ENCODE measurements around the gene H2BK1.

The H2BK1 gene

GRCh38 chr7:151172273-151173141 lies 37.8 kb downstream of the H2BK1 start:
- H3K4me3 ChIP-seq (ENCODE audit: low read length): no peak overlapping the region
- no peaks in the 10 kb centered on the region for H3K9me3 ChIP-seq (ENCODE audit: control insufficient read depth, insufficient read depth, low read length)
- H3F3A ChIP-seq (ENCODE audit: control insufficient read depth, insufficient read depth): no peaks in the 10 kb centered on the region
- peaks cover 24% of the 10 kb centered on the region for H3K27me3 ChIP-seq (ENCODE audit: control insufficient read depth, low read length)
- no peaks in the 10 kb centered on the region for H3K79me2 ChIP-seq (ENCODE audit: control insufficient read depth, low read length)
- H3K9me2 ChIP-seq (replicated peaks; ENCODE audit: control insufficient read depth, low read length): no peaks in the 10 kb centered on the region
- H3K27ac ChIP-seq (ENCODE audit: low read depth, low read length): no peak overlapping the region
- no peaks in the 10 kb centered on the region for H3K36me3 ChIP-seq (ENCODE audit: control insufficient read depth, low read length)
- H3K4me1 ChIP-seq (ENCODE audit: control insufficient read depth, low read length): no peaks in the 10 kb centered on the region
- TF ChIP-seq CTCF (IDR thresholded peaks at IDR 0.05; ENCODE audit: low read depth, low read length, poor library complexity, severe bottlenecking) (peak; percentile 100), EZH2phosphoT487 (IDR thresholded peaks at IDR 0.05; ENCODE audit: borderline replicate concordance, low read length) (no peak)
- no peaks in the 10 kb centered on the region for H4K20me1 ChIP-seq (ENCODE audit: control insufficient read depth, insufficient read depth, low read depth, low read length)
- H3K4me2 ChIP-seq (ENCODE audit: low read length): no peak overlapping the region

GRCh38 chr7:151168787-151169162 lies 41.5 kb downstream of the H2BK1 start:
- H3K4me3 ChIP-seq (ENCODE audit: low read length): no peak overlapping the region
- H3K9me3 ChIP-seq (ENCODE audit: control insufficient read depth, insufficient read depth, low read length): no peaks in the 10 kb centered on the region
- no peaks in the 10 kb centered on the region for H3F3A ChIP-seq (ENCODE audit: control insufficient read depth, insufficient read depth)
- H3K27ac ChIP-seq (ENCODE audit: low read depth, low read length): no peak overlapping the region
- no peaks in the 10 kb centered on the region for H3K36me3 ChIP-seq (ENCODE audit: control insufficient read depth, low read length)
- no peaks in the 10 kb centered on the region for H3K9me2 ChIP-seq (replicated peaks; ENCODE audit: control insufficient read depth, low read length)
- H3K4me2 ChIP-seq (ENCODE audit: low read length): no peak overlapping the region
- no peaks in the 10 kb centered on the region for H3K79me2 ChIP-seq (ENCODE audit: control insufficient read depth, low read length)
- peaks cover 49% of the 10 kb centered on the region for H3K27me3 ChIP-seq (ENCODE audit: control insufficient read depth, low read length)
- no peaks in the 10 kb centered on the region for H3K4me1 ChIP-seq (ENCODE audit: control insufficient read depth, low read length)
- H4K20me1 ChIP-seq (ENCODE audit: control insufficient read depth, insufficient read depth, low read depth, low read length): no peaks in the 10 kb centered on the region
- TF ChIP-seq CTCF (IDR thresholded peaks at IDR 0.05; ENCODE audit: low read depth, low read length, poor library complexity, severe bottlenecking) (no peak), EZH2phosphoT487 (IDR thresholded peaks at IDR 0.05; ENCODE audit: borderline replicate concordance, low read length) (no peak)

GRCh38 chr7:151168003-151168786 lies 42.1 kb downstream of the H2BK1 start:
- H3K4me2 ChIP-seq (ENCODE audit: low read length): no peak overlapping the region; the same call in 1 of the 2 replicates
- peaks cover 50% of the 10 kb centered on the region for H3K27me3 ChIP-seq (ENCODE audit: control insufficient read depth, low read length)
- no peaks in the 10 kb centered on the region for H3K79me2 ChIP-seq (ENCODE audit: control insufficient read depth, low read length)
- H3K27ac ChIP-seq (ENCODE audit: low read depth, low read length): no peak overlapping the region
- H4K20me1 ChIP-seq (ENCODE audit: control insufficient read depth, insufficient read depth, low read depth, low read length): no peaks in the 10 kb centered on the region
- TF ChIP-seq CTCF (IDR thresholded peaks at IDR 0.05; ENCODE audit: low read depth, low read length, poor library complexity, severe bottlenecking) (peak; percentile 64), EZH2phosphoT487 (IDR thresholded peaks at IDR 0.05; ENCODE audit: borderline replicate concordance, low read length) (no peak; the same call in 1 of the 2 replicates)
- no peaks in the 10 kb centered on the region for H3K9me2 ChIP-seq (replicated peaks; ENCODE audit: control insufficient read depth, low read length)
- H3K9me3 ChIP-seq (ENCODE audit: control insufficient read depth, insufficient read depth, low read length): no peaks in the 10 kb centered on the region
- H3F3A ChIP-seq (ENCODE audit: control insufficient read depth, insufficient read depth): no peaks in the 10 kb centered on the region
- H3K36me3 ChIP-seq (ENCODE audit: control insufficient read depth, low read length): no peaks in the 10 kb centered on the region
- H3K4me1 ChIP-seq (ENCODE audit: control insufficient read depth, low read length): no peaks in the 10 kb centered on the region
- no peak overlapping the region for H3K4me3 ChIP-seq (ENCODE audit: low read length)

Data from DOHH2 (cell line).